Activated CD8-positive, alpha-beta memory T cell treated with anti-CD3 and anti-CD28 coated beads, Interleukin-2, amount 50 U/mL, for 4 hours (primary cell): ENCODE data around the gene CSPG4.
"Not testable (repeated sequence)": the region's sequence is repeated elsewhere in the genome, so short reads cannot be mapped to it uniquely, and the experiment has no call there.

Source experiments
- DNase-seq: peaks from one replicate; pipeline ENCODE4 v3.0.0-alpha.2; 2020

The CSPG4 gene

GRCh38 chr15:75646112-75646943, 66.3 kb downstream of the CSPG4 start:
- DNase-seq, result no peak

- DNase-seq, result no peak
Observed at GRCh38 chr15:75644376-75644775, 68.3 kb downstream of the CSPG4 start.

GRCh38 chr15:75641603-75642002, 71.0 kb downstream of the CSPG4 start:
- DNase-seq, result no peak

GRCh38 chr15:75641179-75641503, 71.5 kb downstream of the CSPG4 start:
- no peak for DNase-seq

- DNase-seq, result peak; percentile 46
Observed at GRCh38 chr15:75640483-75641178, 72.0 kb downstream of the CSPG4 start.

- DNase-seq, result peak; percentile 91
Observed at GRCh38 chr15:75639709-75640482, 72.8 kb downstream of the CSPG4 start, which contains the start of gene IMP3. TSS of gene IMP3 (minus strand) at chr15:75640224. CDS start at chr15:75640168, 56 bp downstream.

- DNase-seq, result no peak
Observed at GRCh38 chr15:75639191-75639708, 73.4 kb downstream of the CSPG4 start.

- no peak for DNase-seq
Observed at GRCh38 chr15:75637245-75638009, 75.2 kb downstream of the CSPG4 start.

GRCh38 chr15:75636026-75636425, 76.6 kb downstream of the CSPG4 start:
- DNase-seq, result no peak

- not testable (repeated sequence) for DNase-seq
Observed at GRCh38 chr15:75633922-75634321, 78.7 kb downstream of the CSPG4 start.

GRCh38 chr15:75631935-75632334, 80.7 kb downstream of the CSPG4 start:
- no peak for DNase-seq

- peak; percentile 91 for DNase-seq
Observed at GRCh38 chr15:75625542-75626347, 86.9 kb downstream of the CSPG4 start, which contains the start of gene SNUPN. TSS of gene SNUPN (minus strand) at chr15:75625725. CDS start at chr15:75621051, 4,674 bp downstream.
